Activated effector memory CD4-positive, alpha-beta T cell treated with Interleukin-2 at 50 U/mL for 16 hours (primary cell): ENCODE results near the gene LAMA2.

Experiments used
- DNase-seq: peaks from one replicate; pipeline ENCODE4 v3.0.0-alpha.2; 2020

Gene LAMA2

DNA sequence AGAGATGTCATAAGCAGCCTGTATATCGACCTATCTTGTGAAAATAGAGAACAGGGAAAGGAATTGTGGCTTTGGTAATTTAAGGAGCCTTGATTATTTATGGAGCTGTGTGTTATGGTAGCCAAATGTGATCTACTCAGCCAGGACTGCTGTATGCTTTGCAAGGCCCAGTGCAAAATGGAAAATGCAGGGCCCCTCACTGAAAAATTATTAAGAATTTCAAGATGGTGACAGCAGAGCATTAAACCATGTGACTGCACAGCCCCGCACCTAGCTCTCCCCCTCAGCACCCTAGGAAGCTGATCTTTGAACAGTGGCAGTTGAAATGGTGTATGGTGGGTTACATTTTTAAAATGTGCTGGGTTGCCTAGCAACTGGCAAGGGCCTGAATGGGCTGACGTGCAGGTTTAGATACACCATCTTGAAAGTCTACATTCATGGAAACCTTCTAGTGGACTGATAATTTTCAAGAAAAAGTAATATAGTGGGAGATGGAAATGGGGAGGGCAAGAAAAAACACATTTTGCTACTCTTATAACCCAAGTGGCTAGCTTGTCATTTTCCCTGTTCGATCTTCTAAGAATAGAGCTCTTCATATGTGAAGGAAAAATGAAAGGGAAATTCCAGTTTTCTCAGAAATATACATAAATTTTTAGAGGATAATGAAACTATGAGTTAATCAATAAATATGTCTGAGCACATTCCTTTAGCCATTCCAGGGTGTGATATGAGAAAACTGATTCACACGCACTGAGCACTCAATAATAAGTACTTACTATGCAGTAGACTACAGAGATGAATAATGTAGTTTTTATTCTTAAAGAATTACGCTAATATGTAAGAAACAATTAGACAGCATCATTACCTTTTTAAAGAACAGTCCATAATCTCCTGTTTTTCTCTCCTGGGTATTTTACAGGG, 619.1 kb downstream of the LAMA2 start:
- DNase-seq, result no peak

GRCh38 chr6:129504456-129504855, 621.5 kb downstream of the LAMA2 start:
- no peak for DNase-seq

GRCh38 chr6:129507059-129507807, 624.3 kb downstream of the LAMA2 start:
- no peak for DNase-seq

DNA sequence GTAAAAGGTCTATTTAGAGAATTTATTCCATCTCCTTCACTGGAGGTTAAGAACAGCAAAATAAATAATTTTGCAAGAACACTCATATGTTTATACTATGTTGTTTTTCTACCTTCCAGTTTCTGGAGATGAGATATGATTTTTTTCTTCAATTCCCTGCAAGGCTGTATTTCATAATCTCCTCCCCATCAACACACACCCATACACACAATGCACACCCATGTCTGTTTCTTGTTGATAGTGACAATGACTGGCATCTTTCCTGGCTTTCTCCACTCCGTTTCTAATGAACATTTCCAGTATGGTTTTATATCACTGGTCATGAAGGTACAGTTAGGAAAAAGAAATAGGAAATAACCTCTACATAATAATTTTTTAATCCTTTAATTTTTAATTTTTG, 624.9 kb downstream of the LAMA2 start:
- DNase-seq, result no peak

DNA sequence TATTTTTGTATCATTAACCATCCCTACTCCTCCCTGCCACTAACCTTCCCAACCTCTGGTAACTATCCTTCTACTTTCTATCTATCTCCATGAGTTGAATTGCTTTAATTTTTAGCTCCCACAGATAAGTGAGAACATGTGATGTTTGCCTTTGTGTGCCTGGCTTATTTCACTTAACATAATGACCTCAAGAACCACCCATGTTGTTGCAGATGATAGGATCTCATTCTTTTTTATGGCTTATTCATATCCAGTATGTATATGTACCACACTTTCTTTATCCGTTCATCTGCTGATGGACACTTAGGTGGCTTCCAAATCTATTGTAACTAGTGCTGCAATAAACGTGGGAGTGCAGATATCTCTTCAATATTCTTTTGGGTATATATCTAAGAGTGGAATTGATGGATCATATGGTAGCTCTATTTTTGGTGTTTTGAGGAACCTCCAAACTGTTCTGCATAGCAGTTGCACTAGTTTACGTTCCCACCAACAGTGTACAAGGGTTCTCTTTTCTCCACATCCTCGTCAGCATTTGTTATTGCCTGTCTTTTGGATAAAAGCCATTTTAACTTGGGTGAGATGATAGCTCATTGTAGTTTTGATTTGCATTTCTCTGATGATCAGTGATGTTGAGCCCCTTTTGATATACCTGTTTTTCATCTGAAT, 625.7 kb downstream of the LAMA2 start:
- DNase-seq, result no peak

DNA sequence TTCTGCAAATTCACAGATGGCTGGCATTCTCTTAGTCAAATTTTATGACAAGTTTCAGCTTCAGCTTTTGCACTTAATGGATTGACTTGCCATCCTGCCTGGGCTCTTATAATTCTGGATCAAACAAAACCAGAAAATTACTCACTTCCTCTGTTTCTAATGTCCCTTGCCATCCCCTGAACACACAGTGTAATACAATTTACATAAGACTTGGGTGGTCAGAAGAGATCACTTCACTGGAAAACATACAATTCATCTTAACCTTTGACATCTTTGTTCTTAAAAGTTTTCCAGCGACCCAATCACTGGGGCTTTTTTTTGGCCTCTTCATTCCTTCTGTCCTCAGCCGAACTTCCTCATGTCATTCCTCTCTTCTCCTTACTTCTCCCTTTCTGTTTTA, 628.0 kb downstream of the LAMA2 start:
- DNase-seq, result no peak

- no peak for DNase-seq
Measured at GRCh38 chr6:129513471-129513870, 630.5 kb downstream of the LAMA2 start.

DNA sequence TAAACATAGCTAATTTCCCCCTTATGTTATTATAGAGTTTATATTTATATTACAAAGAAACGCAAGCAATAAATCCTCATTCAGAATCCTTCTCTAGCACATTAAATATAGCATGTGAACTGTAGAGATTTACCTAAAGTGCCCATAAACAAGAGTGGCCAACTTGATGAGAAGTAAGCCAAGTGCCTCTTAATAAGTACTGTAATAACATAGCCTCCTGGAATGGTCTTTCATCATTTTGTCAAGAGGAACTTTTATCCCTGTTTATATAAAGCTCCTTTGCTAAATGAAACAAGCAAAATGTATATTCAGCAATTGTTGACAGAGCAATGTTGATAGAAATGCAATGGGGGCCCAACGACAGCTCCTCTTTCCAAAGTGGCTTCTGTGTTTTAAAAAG, 632.1 kb downstream of the LAMA2 start:
- DNase-seq, result no peak

GRCh38 chr6:129516005-129516404, 633.1 kb downstream of the LAMA2 start:
- no peak for DNase-seq

DNA sequence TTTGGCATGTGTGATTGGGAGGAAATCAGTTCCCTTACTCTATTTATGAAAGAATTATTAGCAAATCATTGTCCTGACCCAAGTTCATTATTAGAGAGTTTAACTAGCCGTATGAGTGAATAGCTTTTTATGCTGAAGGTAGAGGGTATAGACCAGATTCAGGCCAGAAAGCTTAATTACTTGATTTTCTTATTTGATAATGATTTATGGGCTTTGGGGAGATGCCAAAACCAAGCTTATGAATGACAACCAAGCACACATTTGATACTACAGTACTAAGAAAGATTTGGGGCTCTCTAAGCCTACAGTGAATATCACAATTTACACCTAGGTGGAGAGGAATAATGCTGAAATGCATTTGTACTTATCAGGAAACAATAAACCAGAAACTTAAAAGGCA, 633.8 kb downstream of the LAMA2 start:
- no peak for DNase-seq

GRCh38 chr6:129517288-129517687, 634.4 kb downstream of the LAMA2 start:
- DNase-seq, result no peak

DNA sequence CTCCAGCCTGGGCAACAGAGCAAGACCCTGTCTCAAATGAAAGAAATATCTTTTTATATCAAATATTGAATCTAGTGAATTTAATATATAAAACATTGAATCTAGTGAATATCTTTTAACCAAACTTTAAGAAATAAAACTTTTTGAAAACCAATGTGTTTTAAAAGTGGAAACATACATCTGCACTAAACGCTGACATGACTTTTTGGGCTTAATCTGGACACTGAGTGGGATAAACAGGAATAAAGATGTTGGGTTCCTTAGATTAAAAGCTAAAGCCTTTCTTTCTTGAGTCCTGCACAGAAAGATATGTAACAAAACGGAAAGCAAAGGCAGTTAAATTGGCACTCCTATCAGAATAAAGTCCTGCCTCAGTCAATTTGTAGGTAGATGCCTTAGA, 636.8 kb downstream of the LAMA2 start:
- DNase-seq, result no peak

DNA sequence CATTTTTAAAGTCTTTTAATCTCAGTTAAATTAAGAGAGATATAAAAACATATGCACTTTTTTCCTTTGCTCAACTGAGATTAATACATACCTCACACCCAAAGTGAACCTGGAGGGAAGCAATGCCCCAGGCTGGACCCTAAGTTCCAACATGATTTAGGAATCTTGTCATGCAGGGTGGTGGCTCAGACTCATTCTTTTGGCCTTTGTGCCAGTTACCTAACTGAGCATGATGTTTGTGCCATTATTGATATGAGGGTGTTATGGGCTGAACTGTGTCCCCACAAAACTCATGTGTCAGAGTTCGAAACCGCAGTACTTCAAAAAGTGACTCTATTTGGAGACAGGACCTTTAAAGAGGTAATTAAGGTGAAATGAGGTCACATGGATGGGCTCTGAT, 639.0 kb downstream of the LAMA2 start:
- DNase-seq, result no peak

GRCh38 chr6:129523816-129524215, 640.9 kb downstream of the LAMA2 start:
- no peak for DNase-seq

- DNase-seq, result no peak
Measured at GRCh38 chr6:129525055-129525454, 642.1 kb downstream of the LAMA2 start.

- no peak for DNase-seq
Measured at GRCh38 chr6:129534926-129535325, 652.0 kb downstream of the LAMA2 start.

GRCh38 chr6:129536271-129536670, 653.3 kb downstream of the LAMA2 start:
- DNase-seq, result no peak

GRCh38 chr6:129539032-129539431, 656.1 kb downstream of the LAMA2 start:
- no peak for DNase-seq

DNA sequence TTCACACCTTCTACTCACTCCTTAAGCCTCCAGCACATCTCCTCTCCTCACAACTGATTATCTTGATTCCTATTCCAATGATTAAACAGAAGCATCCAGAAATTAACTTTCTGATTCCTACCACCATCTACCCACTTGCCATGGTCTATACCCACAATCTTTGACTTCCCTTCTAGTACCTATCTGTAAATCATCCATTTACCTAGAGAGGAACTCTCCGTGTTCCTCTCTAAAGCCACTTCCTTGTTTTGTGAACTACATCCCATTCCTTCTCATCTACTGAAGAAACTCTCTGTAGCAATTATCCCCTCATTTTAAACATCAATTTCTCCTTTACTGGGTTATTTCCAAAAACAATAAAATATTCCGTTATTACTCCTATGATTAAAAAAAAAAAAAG, 659.8 kb downstream of the LAMA2 start:
- DNase-seq, result no peak

DNA sequence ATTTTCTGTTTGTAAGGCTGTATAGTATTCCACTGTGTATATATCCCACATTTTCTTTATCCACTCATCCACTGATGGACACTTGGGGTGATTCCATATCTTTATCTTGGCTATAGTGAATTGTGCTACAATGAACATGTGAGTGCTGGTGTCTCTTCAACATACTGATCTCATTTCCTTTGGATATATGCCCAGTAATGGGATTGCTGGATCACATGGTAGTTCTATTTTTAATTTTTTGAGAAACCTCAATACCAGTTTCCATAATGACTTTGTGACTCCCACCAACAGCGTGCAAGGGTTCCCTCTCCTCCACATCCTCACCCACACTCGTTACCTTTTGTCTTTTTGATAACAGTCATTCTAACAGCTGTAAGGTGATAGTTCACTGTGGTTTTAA, 661.0 kb downstream of the LAMA2 start:
- no peak for DNase-seq

DNA sequence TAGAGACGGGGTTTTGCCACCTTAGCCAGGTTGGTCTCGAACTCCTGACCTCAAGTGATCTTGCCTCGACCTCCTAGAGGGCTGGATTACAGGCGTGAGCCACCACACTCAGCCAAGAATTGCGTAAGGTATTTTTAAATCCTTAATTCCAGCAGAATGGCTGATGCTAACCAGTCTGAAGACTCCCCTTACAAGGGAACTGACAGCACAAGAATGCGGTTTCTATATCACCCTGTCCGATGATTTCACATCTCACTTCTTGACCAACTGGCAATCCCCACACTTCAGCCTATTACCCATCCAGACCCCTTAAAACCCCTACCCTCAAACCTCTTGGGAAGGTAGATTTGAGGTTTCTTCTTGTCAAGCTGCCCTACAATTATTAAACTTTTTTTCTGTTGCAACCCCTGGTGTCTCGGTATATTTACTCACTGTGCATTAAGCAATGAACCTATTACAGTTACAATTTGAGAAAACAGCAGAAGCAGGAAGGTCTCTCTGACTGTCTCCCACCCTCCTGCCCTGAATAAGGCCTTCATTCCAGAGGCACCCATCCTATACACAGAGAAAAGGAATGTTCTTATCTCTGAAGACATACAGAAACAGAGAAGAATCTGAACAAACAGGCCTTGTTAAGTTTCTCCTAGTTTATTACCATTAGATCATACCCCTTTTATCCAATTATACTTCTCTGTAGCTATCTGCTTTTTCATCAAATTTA, 662.1 kb downstream of the LAMA2 start:
- DNase-seq, result no peak

- no peak for DNase-seq
Measured at GRCh38 chr6:129546702-129547101, 663.8 kb downstream of the LAMA2 start.

DNA sequence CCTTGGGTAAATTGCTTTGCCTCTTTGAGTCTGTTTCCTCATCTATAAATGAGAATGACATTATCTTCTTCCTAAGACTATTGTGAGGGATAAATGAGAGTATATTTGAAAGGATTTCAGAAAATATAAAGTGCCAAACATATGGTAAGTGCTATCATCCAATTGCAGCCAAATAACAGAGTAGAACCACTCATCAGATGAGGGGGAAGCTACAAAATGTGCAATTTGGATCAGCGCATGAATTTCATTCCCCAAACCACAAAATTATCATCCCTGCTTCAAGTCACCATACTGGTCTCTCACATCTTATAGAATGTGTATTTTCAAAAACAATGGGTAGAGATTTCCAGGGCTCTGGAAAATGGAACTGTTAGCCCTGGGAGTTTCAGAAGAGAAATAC, 668.5 kb downstream of the LAMA2 start:
- DNase-seq, result no peak
